OCI-M2 (cell line): ENCODE measurements around the gene TAF1C.
"Not testable (repeated sequence)": the region's sequence is repeated elsewhere in the genome, so short reads cannot be mapped to it uniquely, and the experiment has no call there.

Experiments used
- DNase-seq: peaks from one replicate; lab custom pipeline; 2025; ENCODE audit not compliant: unreplicated experiment; lab: John Stamatoyannopoulos, UW

The TAF1C gene

GRCh38 chr16:84186685-84187437 lies at the start of gene TAF1C:
TAF1C (minus strand) TSS chr16:84187057; CDS start chr16:84184988, 2,069 bp downstream.
- peak; percentile 68 for DNase-seq

GRCh38 chr16:84234321-84235241 lies 47.7 kb upstream of the TAF1C start:
- no peak for DNase-seq

- DNase-seq, result no peak
These were observed 46.9 kb upstream of the TAF1C start for GRCh38 chr16:84233748-84234147.

- no peak for DNase-seq
These were observed 46.1 kb upstream of the TAF1C start for GRCh38 chr16:84232969-84233368.

- no peak for DNase-seq
These were observed 45.2 kb upstream of the TAF1C start for GRCh38 chr16:84232060-84232459.

- no peak for DNase-seq
These were observed 42.6 kb upstream of the TAF1C start for GRCh38 chr16:84229471-84229870.

- DNase-seq, result no peak
These were observed 41.5 kb upstream of the TAF1C start for GRCh38 chr16:84228256-84228838.

- DNase-seq, result no peak
These were observed 40.7 kb upstream of the TAF1C start for GRCh38 chr16:84227548-84227947.

- DNase-seq, result no peak
These were observed 39.2 kb upstream of the TAF1C start for GRCh38 chr16:84226026-84226425.

- no peak for DNase-seq
These were observed 38.7 kb upstream of the TAF1C start for GRCh38 chr16:84225571-84225970.

- DNase-seq, result no peak
These were observed 38.3 kb upstream of the TAF1C start for GRCh38 chr16:84225126-84225525.

GRCh38 chr16:84224554-84224953 lies 37.7 kb upstream of the TAF1C start:
- DNase-seq, result no peak

- no peak for DNase-seq
These were observed 36.6 kb upstream of the TAF1C start for GRCh38 chr16:84223456-84223855.

GRCh38 chr16:84220851-84221250 lies 34.0 kb upstream of the TAF1C start:
- DNase-seq, result no peak

- DNase-seq, result no peak
These were observed 32.1 kb upstream of the TAF1C start for GRCh38 chr16:84218956-84219355.

- DNase-seq, result no peak
These were observed 31.4 kb upstream of the TAF1C start for GRCh38 chr16:84218176-84218823.

- DNase-seq, result not testable (repeated sequence)
These were observed 29.3 kb upstream of the TAF1C start for GRCh38 chr16:84216144-84216543.

GRCh38 chr16:84215531-84215930 lies 28.7 kb upstream of the TAF1C start:
- DNase-seq, result no peak

- no peak for DNase-seq
These were observed 27.7 kb upstream of the TAF1C start for GRCh38 chr16:84214451-84215066.

GRCh38 chr16:84212631-84213030 lies 25.8 kb upstream of the TAF1C start:
- DNase-seq, result no peak

- DNase-seq, result no peak
These were observed 25.3 kb upstream of the TAF1C start for GRCh38 chr16:84212154-84212553.
